HepG2 (cell line): Measurements from ENCODE around the gene LGI4. TPM values are rescaled to one million over a fixed set of nuclear protein-coding genes. Genes with fewer than 3 reads are reported as not detected.

Experiments used
- ATAC-seq: fragments of 200-7000 bp; cut with Tn5 transposase; 3 replicates; pipeline ENCODE4 v1.9.1; 2020; ENCODE audit warnings: mild to moderate bottlenecking, moderate library complexity
- BruUV-seq: library from RNA; stranded (reverse); fragments of 400-500 nt; replicated peaks from 2 replicates; lab custom pipeline; 2021; lab: Mats Ljungman, UMichigan
- CTCF ChIA-PET: fragments of 300-600 bp; formaldehyde crosslinking; extraction: SDS; loops from one replicate; lab custom pipeline; 2021; ENCODE audit warnings: low total read pairs, inconsistent platforms, low intra/inter-chr PET ratio; lab: Yijun Ruan, JAX
- POLR2A ChIA-PET: fragments of 350-600 bp; sonication (Branson Sonifier 250); formaldehyde crosslinking; loops from one replicate; lab custom pipeline; 2020; ENCODE audit warnings: antibody characterized with exemption, inconsistent platforms; lab: Yijun Ruan, JAX
- DNase-seq: peaks from one replicate; pipeline ENCODE4 v3.0.0-alpha.2; 2015; ENCODE audit warnings: low spot score
- FAIRE-seq: peaks from 3 replicates; lab custom pipeline; 2011; peaks lifted over from hg19 to GRCh38; lab: Jason Lieb, UNC
- H2AFZ ChIP-seq: one replicate; pipeline ENCODE4 v1.6.1; 2011; ENCODE audit warnings: low read length, inconsistent platforms
- H3K27ac ChIP-seq: fragments of 300-600 bp; 3 replicates; pipeline ENCODE4 v1.8.0; 2011; ENCODE audit warnings: mixed run types, mild to moderate bottlenecking, mixed read lengths, low read length, inconsistent platforms; ENCODE audit not compliant: insufficient read depth; ENCODE audit errors: extremely low read length
- H3K27me3 ChIP-seq, 2 experiments: fragments of 200-600 bp in 1 of 2; 2 replicates in 1 of 2; 3 replicates in 1 of 2; pipeline versions ENCODE4 v1.6.0 to v1.8.0; 2011; ENCODE audit warnings: low read length in 2 of 2, mild to moderate bottlenecking in 2 of 2, moderate library complexity in 2 of 2, inconsistent platforms in 1 of 2; ENCODE audit not compliant: insufficient read depth in 2 of 2, control insufficient read depth in 1 of 2
- H3K36me3 ChIP-seq, 2 experiments: fragments of 200-600 bp in 1 of 2; replicated peaks in 1 of 2; 2 replicates in 1 of 2; 3 replicates in 1 of 2; pipeline versions ENCODE4 v1.5.1 to v1.8.0; 2011; ENCODE audit warnings: low read length in 2 of 2, inconsistent platforms in 1 of 2; ENCODE audit not compliant: insufficient read depth in 2 of 2, control insufficient read depth in 1 of 2
- H3K4me1 ChIP-seq: 2 replicates; pipeline ENCODE4 v1.5.1; 2012; ENCODE audit warnings: low read length, inconsistent platforms; ENCODE audit not compliant: insufficient read depth
- H3K4me2 ChIP-seq: 2 replicates; pipeline ENCODE4 v1.6.0; 2011; ENCODE audit warnings: low read depth, low read length, inconsistent platforms
- H3K4me3 ChIP-seq, 3 experiments: fragments of 200-600 bp in 1 of 3; sonication (generic), shearing (Covaris generic) in 1 of 3; replicated peaks in 1 of 3; 2 replicates each; pipeline ENCODE4 v1.5.1; 2011 to 2016; ENCODE audit warnings: low read length in 3 of 3, inconsistent platforms in 2 of 3, low read depth in 2 of 3, mild to moderate bottlenecking in 2 of 3, control low read depth in 1 of 3, mixed read lengths in 1 of 3; ENCODE audit not compliant: insufficient read depth in 1 of 3
- H3K79me2 ChIP-seq: one replicate; pipeline ENCODE4 v1.6.1; 2011; ENCODE audit warnings: low read length, inconsistent platforms; ENCODE audit not compliant: insufficient read depth
- H3K9ac ChIP-seq: 2 replicates; pipeline ENCODE4 v1.6.0; 2011; ENCODE audit warnings: mild to moderate bottlenecking, low read depth, low read length, inconsistent platforms; ENCODE audit not compliant: insufficient read depth
- H3K9me3 ChIP-seq: 2 replicates; pipeline ENCODE4 v1.5.1; 2012; ENCODE audit warnings: mild to moderate bottlenecking, low read length
- H4K20me1 ChIP-seq: 2 replicates; pipeline ENCODE4 v1.6.0; 2011; ENCODE audit warnings: inconsistent platforms, mild to moderate bottlenecking, low read length, moderate library complexity; ENCODE audit not compliant: insufficient read depth
- CSRNP2 ChIP-seq: sonication (generic); formaldehyde crosslinking; conservative IDR thresholded peaks from 2 replicates; pipeline ENCODE4 v1.8.0; 2022; ENCODE audit warnings: low read depth, missing genetic modification reagents
- ZNF572 ChIP-seq: sonication (generic); formaldehyde crosslinking; IDR thresholded peaks from 2 replicates; pipeline ENCODE4 v1.5.1; 2020; ENCODE audit warnings: mild to moderate bottlenecking, missing genetic modification reagents
- ZNF687 ChIP-seq: sonication (generic); formaldehyde crosslinking; IDR thresholded peaks from 2 replicates; pipeline ENCODE4 v1.5.1; 2020; ENCODE audit warnings: mild to moderate bottlenecking, missing genetic modification reagents, moderate library complexity
- WGBS: methylation state at CpG from one replicate; pipeline ENCODE4 v1.1.6; 2017; ENCODE audit warnings: low lambda C conversion rate; 5-methylcytosine and 5-hydroxymethylcytosine counted together
- in situ Hi-C: cut with HindIII; loops from 2 replicates; pipeline ENCODE4 v1.10.0; 2017; ENCODE audit warnings: low pct_unique_long_range_greater_than_20kb; ENCODE audit not compliant: extremely low pct_ligation_motif_present
- intact Hi-C: fragments of 100-400 bp; cut with micrococcal nuclease; formaldehyde crosslinking; loops from one replicate; pipeline ENCODE4 v1.10.0; 2022; ENCODE audit not compliant: unreplicated experiment
- polyA plus RNA-seq, 8 experiments: library from polyadenylated mRNA; depleted of rRNA in 3 of 8; stranded (reverse) in 7 of 8; unstranded in 1 of 8; fragments of >200 nt; fragmentation: Illumina TruSeq in 4 of 8; extraction: Trizol in 4 of 8; gene quantifications; 2 replicates each; pipeline versions ENCODE4 v1.2.1 to v1.2.3, GENCODE V29; 2011 to 2016; ENCODE audit warnings: low read depth in 4 of 8, missing spikeins in 1 of 8, mixed read lengths in 1 of 8; ENCODE audit not compliant: insufficient read depth in 1 of 8
- total RNA-seq, 5 experiments: library from RNA; depleted of rRNA; stranded (reverse); fragments of >200 nt; fragmentation: Illumina TruSeq; extraction: Trizol; gene quantifications; 2 replicates each; pipeline ENCODE4 v1.2.3, GENCODE V29; 2016; ENCODE audit warnings: low read depth in 1 of 5

Gene LGI4
- total and polyA plus RNA-seq, 2 of the 13 experiments (the other 11 are each of a cell fraction or from before 2014, with no cell fraction given), result 2.8 TPM; not detected in 1

GRCh38 chr19:35123573-35123972 is 11.3 kb downstream of the LGI4 start:
- Histone ChIP-seq H4K20me1 (no peaks in the 10 kb centered on the region), H3K27me3 (no peaks in the 10 kb centered on the region), H3K9ac (no peak overlapping the region), H3K9me3 (no peaks in the 10 kb centered on the region), H2AFZ (no peak overlapping the region), H3K79me2 (no peaks in the 10 kb centered on the region), H3K4me3 (no peak overlapping the region), H3K4me1 (peaks cover 88% of the 10 kb centered on the region), H3K27ac (no peak overlapping the region), H3K4me2 (no peak overlapping the region), H3K36me3 (no peaks in the 10 kb centered on the region)
- 93% methylated on average over 5 of the region's 5 CpGs for WGBS
- in situ Hi-C loops (no loop called here), intact Hi-C loops (no loop called here)
- CTCF ChIA-PET, result no interaction called here
- DNase-seq (no peak), FAIRE-seq (no peak), ATAC-seq (no peak)
- POLR2A ChIA-PET, result no interaction called here
- BruUV-seq, result no TSS peak
- no peak for TF ChIP-seq CSRNP2 (CRISPR knock-in tag)
- TF ChIP-seq ZNF687 (CRISPR knock-in tag), result peak; percentile 16; the same call in 1 of the 2 replicates
- 0 out of 2 replicates have a peak, but pooled peaks have one; percentile 46 for TF ChIP-seq ZNF572
